CD14-positive monocyte (primary cell): Measurements from ENCODE around the gene MAP7. TPM values are rescaled to one million over a fixed set of nuclear protein-coding genes. Genes with fewer than 3 reads are reported as not detected.
A peak's percentile ranks its signal among the peaks of the same experiment; 100 is the strongest.

Experiments used
- DNase-seq, 3 donors: peaks; one replicate each; pipeline ENCODE4 v3.0.0-alpha.2; 2011 to 2022
- H2AFZ ChIP-seq: 2 replicates; pipeline ENCODE4 v1.6.0; 2012; ENCODE audit warnings: mild to moderate bottlenecking, low read depth, low read length, inconsistent platforms; ENCODE audit not compliant: insufficient read depth, poor library complexity, severe bottlenecking
- H3K27ac ChIP-seq, 2 donors: 1 replicate in 1 of 2; 2 replicates in 1 of 2; pipeline ENCODE4 v1.5.1; 2012 to 2013; ENCODE audit warnings: low read length in 2 of 2, control low read depth in 1 of 2, inconsistent platforms in 1 of 2, low read depth in 1 of 2, mild to moderate bottlenecking in 1 of 2
- H3K27me3 ChIP-seq, 2 donors: one replicate each; pipeline versions ENCODE4 v1.6.0 to v1.6.1; 2011 to 2013; ENCODE audit warnings: low read length in 2 of 2; ENCODE audit not compliant: control insufficient read depth in 2 of 2, insufficient read depth in 2 of 2
- H3K36me3 ChIP-seq, 2 donors: replicated peaks in 1 of 2; 1 replicate in 1 of 2; 2 replicates in 1 of 2; pipeline versions ENCODE4 v1.5.1 to v1.6.1; 2012 to 2013; ENCODE audit warnings: low read length in 2 of 2, control low read depth in 1 of 2, inconsistent platforms in 1 of 2, mild to moderate bottlenecking in 1 of 2; ENCODE audit not compliant: insufficient read depth in 2 of 2, control insufficient read depth in 1 of 2
- H3K4me1 ChIP-seq, 2 donors: 1 replicate in 1 of 2; 2 replicates in 1 of 2; pipeline versions ENCODE4 v1.5.1 to v1.6.1; 2012 to 2013; ENCODE audit warnings: low read length in 2 of 2, control low read depth in 1 of 2, inconsistent platforms in 1 of 2, mild to moderate bottlenecking in 1 of 2, moderate library complexity in 1 of 2; ENCODE audit not compliant: insufficient read depth in 2 of 2, control insufficient read depth in 1 of 2
- H3K4me2 ChIP-seq: replicated peaks from 2 replicates; pipeline ENCODE3; 2012; ENCODE audit warnings: low read length, moderate library complexity, mild to moderate bottlenecking; ENCODE audit not compliant: poor library complexity, severe bottlenecking; ENCODE audit errors: extremely low read depth
- H3K4me3 ChIP-seq, 3 experiments: fragments of 200-600 bp in 1 of 3; sonication (generic) in 1 of 3; replicated peaks in 1 of 3; 1 replicate in 2 of 3; 2 replicates in 1 of 3; pipeline ENCODE4 v1.5.1; 2011 to 2013; ENCODE audit warnings: low read length in 3 of 3, mild to moderate bottlenecking in 3 of 3, control low read depth in 2 of 3, low read depth in 2 of 3, inconsistent platforms in 1 of 3, moderate library complexity in 1 of 3
- H3K79me2 ChIP-seq: 2 replicates; pipeline ENCODE4 v1.6.0; 2012; ENCODE audit warnings: mild to moderate bottlenecking, control low read depth, inconsistent platforms, low read length, moderate library complexity; ENCODE audit not compliant: insufficient read depth
- H3K9ac ChIP-seq: 2 replicates; pipeline ENCODE4 v1.6.0; 2017; ENCODE audit warnings: low read length, mild to moderate bottlenecking; ENCODE audit not compliant: insufficient read depth, poor library complexity, severe bottlenecking
- H3K9me3 ChIP-seq, 2 donors: replicated peaks in 1 of 2; 1 replicate in 1 of 2; 2 replicates in 1 of 2; pipeline versions ENCODE4 v1.5.1 to v1.6.1; 2012 to 2013; ENCODE audit warnings: low read length in 2 of 2, control low read depth in 1 of 2; ENCODE audit not compliant: control insufficient read depth in 1 of 2, insufficient read depth in 1 of 2
- H4K20me1 ChIP-seq: 2 replicates; pipeline ENCODE4 v1.6.0; 2012; ENCODE audit warnings: mild to moderate bottlenecking, low read length, control low read depth, moderate library complexity; ENCODE audit not compliant: insufficient read depth
- H3K27ac Mint-ChIP-seq, 7 donors: one replicate each; pipeline ENCODE4 v1.8.0; 2020; ENCODE audit warnings: mild to moderate bottlenecking in 7 of 7, mixed read lengths in 7 of 7, moderate library complexity in 6 of 7, inconsistent platforms in 2 of 7
- H3K27me3 Mint-ChIP-seq, 3 donors: one replicate each; pipeline ENCODE4 v1.8.0; 2021 to 2022; ENCODE audit warnings: low read depth in 3 of 3, mild to moderate bottlenecking in 3 of 3, mixed read lengths in 3 of 3, moderate library complexity in 3 of 3, inconsistent platforms in 1 of 3
- H3K36me3 Mint-ChIP-seq, 2 donors: one replicate each; pipeline ENCODE4 v1.8.0; 2020; ENCODE audit warnings: mixed read lengths in 2 of 2, inconsistent platforms in 1 of 2, mild to moderate bottlenecking in 1 of 2
- H3K4me1 Mint-ChIP-seq: one replicate; pipeline ENCODE4 v1.8.0; 2020; ENCODE audit warnings: mild to moderate bottlenecking, mixed read lengths
- H3K4me3 Mint-ChIP-seq, 2 donors: one replicate each; pipeline ENCODE4 v1.8.0; 2020; ENCODE audit warnings: mild to moderate bottlenecking in 2 of 2, mixed read lengths in 2 of 2, moderate library complexity in 1 of 2
- H3K9me3 Mint-ChIP-seq, 7 donors: one replicate each; pipeline ENCODE4 v1.8.0; 2020 to 2022; ENCODE audit warnings: mixed read lengths in 7 of 7, mild to moderate bottlenecking in 6 of 7, moderate library complexity in 6 of 7, inconsistent platforms in 2 of 7
- CTCF ChIP-seq: fragments of 200-600 bp; IDR thresholded peaks from one replicate; pipeline ENCODE4 v1.8.0; 2022; ENCODE audit warnings: antibody characterized with exemption, mild to moderate bottlenecking
- WGBS: methylation state at CpG from one replicate; pipeline ENCODE4 v1.1.5; 2013; ENCODE audit warnings: missing lambda C conversion rate; ENCODE audit not compliant: insufficient coverage; 5-methylcytosine and 5-hydroxymethylcytosine counted together
- intact Hi-C, 2 donors: fragments of 100-400 bp; cut with micrococcal nuclease; formaldehyde crosslinking; loops; one replicate each; pipeline versions ENCODE4 v1.15.0 to v1.15.1; 2023
- polyA plus RNA-seq, 3 donors: library from polyadenylated mRNA; depleted of rRNA in 1 of 3; unstranded in 2 of 3; stranded (reverse) in 1 of 3; fragments of 300-500 nt in 2 of 3; fragments of >200 nt in 1 of 3; fragmentation: Illumina TruSeq in 2 of 3; gene quantifications; 1 replicate in 2 of 3; 2 replicates in 1 of 3; pipeline ENCODE4 v1.2.3, GENCODE V29; 2012 to 2021

The MAP7 gene
- polyA plus RNA-seq, 3 donors: 0.67 to 1.6 (median 1.2) TPM

DNA sequence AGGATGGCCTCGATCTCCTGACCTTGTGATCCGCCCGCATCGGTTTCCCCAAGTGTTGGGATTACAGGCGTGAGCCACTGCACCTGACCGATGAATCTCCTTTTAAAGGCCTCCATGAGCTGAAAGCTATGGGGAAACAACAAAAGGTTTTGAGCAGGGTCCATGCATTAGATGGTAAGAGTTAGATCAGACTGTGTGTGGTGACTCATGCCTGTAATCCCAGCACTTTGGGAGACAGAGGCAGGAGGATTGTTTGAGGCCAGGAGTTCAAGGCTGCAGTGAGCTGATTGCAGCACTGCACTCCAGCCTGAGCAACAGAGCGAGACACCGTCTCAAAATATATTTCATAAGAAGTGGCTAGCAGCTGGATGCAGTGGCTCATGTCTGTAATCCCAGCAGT is 219.6 kb downstream of the MAP7 start:
- WGBS: 99% methylated on average over 8 of the region's 8 CpGs
- H3K4me1 ChIP-seq: no peaks in the 10 kb centered on the region
- no peak overlapping the region for H3K4me3 ChIP-seq
- H3K36me3 ChIP-seq: no peaks in the 10 kb centered on the region
- no peak overlapping the region for H3K9ac ChIP-seq
- no peaks in the 10 kb centered on the region for H3K79me2 ChIP-seq
- H3K27me3 Mint-ChIP-seq: peaks cover 0 to 4% (median 2%) of the 10 kb centered on the region in 3 donors
- DNase-seq: no peak
- intact Hi-C loops: no loop called here
- no peaks in the 10 kb centered on the region for H3K9me3 ChIP-seq
- H3K4me2 ChIP-seq: no peak overlapping the region
- H4K20me1 ChIP-seq: no peaks in the 10 kb centered on the region
- H3K27ac ChIP-seq: no peak overlapping the region
- H3K27ac Mint-ChIP-seq: peak overlapping the region in 1 of 7 donors; percentile 3
- no peaks in the 10 kb centered on the region for H3K27me3 ChIP-seq
- H3K4me1 Mint-ChIP-seq: no peaks in the 10 kb centered on the region
- H3K4me3 Mint-ChIP-seq: no peak overlapping the region
- H3K9me3 Mint-ChIP-seq: peaks cover 0 to 1% (median 0%) of the 10 kb centered on the region in 7 donors
- no peak for TF ChIP-seq CTCF
- no peaks in the 10 kb centered on the region for H3K36me3 Mint-ChIP-seq
- no peak overlapping the region for H2AFZ ChIP-seq

- Mint-ChIP-seq H3K4me3 (no peak overlapping the region), H3K4me1 (no peaks in the 10 kb centered on the region)
- intact Hi-C loops: no loop called here
Measured at GRCh38 chr6:136326038-136326553, 224.1 kb downstream of the MAP7 start.

More at GRCh38 chr6:136326038-136326553, 224.1 kb downstream of the MAP7 start:
- H2AFZ ChIP-seq: no peak overlapping the region
- no peak overlapping the region for H3K4me3 ChIP-seq
- no peak for TF ChIP-seq CTCF
- peaks cover 0 to 5% of the 10 kb centered on the region in 2 donors for H3K4me1 ChIP-seq
- 94% methylated on average over 6 of the region's 8 CpGs for WGBS
- H3K79me2 ChIP-seq: no peaks in the 10 kb centered on the region
- H3K4me2 ChIP-seq: no peak overlapping the region
- H3K36me3 Mint-ChIP-seq: no peaks in the 10 kb centered on the region
- no peak overlapping the region for H3K9ac ChIP-seq
- H3K9me3 ChIP-seq: no peaks in the 10 kb centered on the region
- DNase-seq: no peak
- H4K20me1 ChIP-seq: no peaks in the 10 kb centered on the region
- peaks cover 0 to 4% (median 0%) of the 10 kb centered on the region in 3 donors for H3K27me3 Mint-ChIP-seq
- no peaks in the 10 kb centered on the region for H3K36me3 ChIP-seq
- no peak overlapping the region for H3K27ac ChIP-seq
- H3K27ac Mint-ChIP-seq: no peak overlapping the region
- H3K9me3 Mint-ChIP-seq: no peaks in the 10 kb centered on the region
- H3K27me3 ChIP-seq: no peaks in the 10 kb centered on the region
